Stimulated activated CD8-positive, alpha-beta memory T cell treated with anti-CD3 and anti-CD28 coated beads, Interleukin-15, amount 100 ng/mL, for 48 hours (primary cell): ENCODE measurements around the gene REPIN1.

Source experiments
- DNase-seq, 2 donors: peaks; one replicate each; pipeline ENCODE4 v3.0.0-alpha.2; 2020; ENCODE audit warnings: low read depth in 2 of 2

The REPIN1 gene

GRCh38 chr7:150337179-150337578, 31.4 kb upstream of the REPIN1 start:
- no peak for DNase-seq

- DNase-seq, result no peak
These were observed 31.0 kb upstream of the REPIN1 start for GRCh38 chr7:150337659-150338081.

- DNase-seq, result no peak
These were observed 30.3 kb upstream of the REPIN1 start for GRCh38 chr7:150338166-150338829.

- DNase-seq, result no peak
These were observed 29.2 kb upstream of the REPIN1 start for GRCh38 chr7:150339409-150339809.

GRCh38 chr7:150340024-150340749, 28.4 kb upstream of the REPIN1 start:
- no peak for DNase-seq

GRCh38 chr7:150340875-150341262, 27.8 kb upstream of the REPIN1 start:
- no peak for DNase-seq

GRCh38 chr7:150341263-150342120, 27.1 kb upstream of the REPIN1 start, which contains the start of gene RARRES2:
TSS of gene RARRES2 (minus strand) at chr7:150341629. CDS start at chr7:150340609, 1,020 bp downstream.
- DNase-seq, result no peak

GRCh38 chr7:150342121-150342408, 26.6 kb upstream of the REPIN1 start:
- no peak for DNase-seq

GRCh38 chr7:150343225-150343624, 25.4 kb upstream of the REPIN1 start:
- no peak for DNase-seq

- no peak for DNase-seq
These were observed 24.3 kb upstream of the REPIN1 start for GRCh38 chr7:150344299-150344698.

GRCh38 chr7:150345012-150345411, 23.6 kb upstream of the REPIN1 start:
- DNase-seq, result no peak

GRCh38 chr7:150346922-150347321, 21.7 kb upstream of the REPIN1 start:
- no peak for DNase-seq

- no peak for DNase-seq
These were observed 16.9 kb upstream of the REPIN1 start for GRCh38 chr7:150351587-150352194.

- DNase-seq, result no peak
These were observed 13.0 kb upstream of the REPIN1 start for GRCh38 chr7:150355666-150356059.

- DNase-seq, result no peak
These were observed 12.2 kb upstream of the REPIN1 start for GRCh38 chr7:150356265-150356897.

GRCh38 chr7:150357270-150357669, 11.4 kb upstream of the REPIN1 start:
- peak; percentile 57 to 61 for DNase-seq

- no peak for DNase-seq
These were observed 10.7 kb upstream of the REPIN1 start for GRCh38 chr7:150357771-150358427.

GRCh38 chr7:150358433-150358832, 10.2 kb upstream of the REPIN1 start:
- no peak for DNase-seq

GRCh38 chr7:150358988-150359621, 9.5 kb upstream of the REPIN1 start:
- no peak for DNase-seq

GRCh38 chr7:150359622-150360362, 8.8 kb upstream of the REPIN1 start:
- DNase-seq, result no peak
